ENCODE measurements around the gene ARHGEF25. TPM values are rescaled to one million over a fixed set of nuclear protein-coding genes. Genes with fewer than 3 reads are reported as not detected.
"Not testable (repeated sequence)": the region's sequence is repeated elsewhere in the genome, so short reads cannot be mapped to it uniquely, and the experiment has no call there.

Gene ARHGEF25
- total RNA-seq, 2 experiments from 2014 or later: 0.55 to 0.93 TPM

- no peak for DNase-seq
- CTCF ChIA-PET: interaction anchor here (1.8 to 4.7 kb wide), 3 partner anchors 9 to 29 kb away, joined by 5 to 32 read pairs (median 6); partner anchors contain the start of gene B4GALNT1
- no peaks in the 10 kb centered on the region for H3K9me3 Mint-ChIP-seq
Observed at GRCh38 chr12:57613427-57614109, 2.3 kb downstream of the ARHGEF25 start.

GRCh38 chr12:57614178-57614947 is 3.1 kb downstream of the ARHGEF25 start:
- H3K27ac Mint-ChIP-seq: no peak overlapping the region
- DNase-seq: no peak
- no peak overlapping the region for H3K4me3 Mint-ChIP-seq
- H3K4me1 Mint-ChIP-seq: peaks cover 10% of the 10 kb centered on the region
- POLR2A ChIA-PET: interaction anchor here (0.7 to 1.1 kb wide), 3 partner anchors 8 to 23 kb away, joined by 3 read pairs; no protein-coding TSS in a partner anchor
- H3K36me3 Mint-ChIP-seq (ENCODE audit: low read depth): no peaks in the 10 kb centered on the region
- peaks cover 71% of the 10 kb centered on the region for H3K27me3 Mint-ChIP-seq
- no peaks in the 10 kb centered on the region for H3K9me3 Mint-ChIP-seq
- CTCF ChIA-PET: interaction anchor here (0.6 to 4.7 kb wide), 3 partner anchors 8 to 30 kb away, joined by 3 to 32 read pairs (median 6); no protein-coding TSS in a partner anchor

More at GRCh38 chr12:57613427-57614109, 2.3 kb downstream of the ARHGEF25 start:
- H3K27ac Mint-ChIP-seq: no peak overlapping the region
- H3K36me3 Mint-ChIP-seq (ENCODE audit: low read depth): peaks cover 2% of the 10 kb centered on the region
- no peak overlapping the region for H3K4me3 Mint-ChIP-seq
- H3K4me1 Mint-ChIP-seq: peaks cover 6% of the 10 kb centered on the region
- peaks cover 63% of the 10 kb centered on the region for H3K27me3 Mint-ChIP-seq
- POLR2A ChIA-PET: interaction anchor here (0.8 kb wide), 1 partner anchor 8 kb away, joined by 3 read pairs; no protein-coding TSS in a partner anchor

- no peak for DNase-seq
- Mint-ChIP-seq H3K9me3 (no peaks in the 10 kb centered on the region), H3K4me3 (no peak overlapping the region), H3K27me3 (peaks cover 77% of the 10 kb centered on the region), H3K36me3 (ENCODE audit: low read depth) (no peaks in the 10 kb centered on the region), H3K4me1 (peaks cover 10% of the 10 kb centered on the region), H3K27ac (no peak overlapping the region)
- ChIA-PET POLR2A (interaction anchor here (0.7 to 1.1 kb wide), 2 partner anchors 8 to 23 kb away, joined by 3 read pairs; no protein-coding TSS in a partner anchor), CTCF (interaction anchor here (0.6 to 4.7 kb wide), 3 partner anchors 7 to 31 kb away, joined by 3 to 32 read pairs (median 6); no protein-coding TSS in a partner anchor)
Observed at GRCh38 chr12:57614948-57615500, 3.8 kb downstream of the ARHGEF25 start.

GRCh38 chr12:57615637-57616036 is 4.4 kb downstream of the ARHGEF25 start:
- peaks cover 79% of the 10 kb centered on the region for H3K27me3 Mint-ChIP-seq
- H3K4me3 Mint-ChIP-seq: no peak overlapping the region
- no peaks in the 10 kb centered on the region for H3K36me3 Mint-ChIP-seq (ENCODE audit: low read depth)
- no peak for DNase-seq
- no peak overlapping the region for H3K27ac Mint-ChIP-seq
- CTCF ChIA-PET: interaction anchor here (4.7 kb wide), 1 partner anchor 31 kb away, joined by 32 read pairs; no protein-coding TSS in a partner anchor
- H3K4me1 Mint-ChIP-seq: peaks cover 11% of the 10 kb centered on the region
- H3K9me3 Mint-ChIP-seq: no peaks in the 10 kb centered on the region
- POLR2A ChIA-PET: interaction anchor here (1.1 kb wide), 1 partner anchor 9 kb away, joined by 3 read pairs; no protein-coding TSS in a partner anchor

GRCh38 chr12:57616383-57617101 is 5.3 kb downstream of the ARHGEF25 start:
- Mint-ChIP-seq H3K4me3 (no peak overlapping the region), H3K4me1 (peaks cover 20% of the 10 kb centered on the region), H3K36me3 (ENCODE audit: low read depth) (no peaks in the 10 kb centered on the region), H3K27me3 (peaks cover 86% of the 10 kb centered on the region), H3K9me3 (no peaks in the 10 kb centered on the region), H3K27ac (no peak overlapping the region)
- ChIA-PET CTCF (interaction anchor here (4.7 kb wide), 1 partner anchor 32 kb away, joined by 32 read pairs; no protein-coding TSS in a partner anchor), POLR2A (no interaction called here)
- no peak for DNase-seq

GRCh38 chr12:57617942-57618341 is 6.7 kb downstream of the ARHGEF25 start:
- H3K27ac Mint-ChIP-seq: no peak overlapping the region
- DNase-seq: no peak
- POLR2A ChIA-PET: no interaction called here
- peaks cover 88% of the 10 kb centered on the region for H3K27me3 Mint-ChIP-seq
- CTCF ChIA-PET: interaction anchor here (5.8 kb wide), 1 partner anchor 35 kb away, joined by 77 read pairs; no protein-coding TSS in a partner anchor
- H3K36me3 Mint-ChIP-seq (ENCODE audit: low read depth): no peaks in the 10 kb centered on the region
- H3K9me3 Mint-ChIP-seq: no peaks in the 10 kb centered on the region
- H3K4me3 Mint-ChIP-seq: no peak overlapping the region
- H3K4me1 Mint-ChIP-seq: peaks cover 24% of the 10 kb centered on the region

GRCh38 chr12:57618431-57618830 is 7.2 kb downstream of the ARHGEF25 start:
- Mint-ChIP-seq H3K4me1 (peaks cover 24% of the 10 kb centered on the region), H3K27me3 (peaks cover 88% of the 10 kb centered on the region)
- H3K27ac Mint-ChIP-seq; H3K9me3 Mint-ChIP-seq; H3K4me3 Mint-ChIP-seq; H3K36me3 Mint-ChIP-seq (ENCODE audit: low read depth); POLR2A ChIA-PET; DNase-seq: not testable (repeated sequence)
- CTCF ChIA-PET: interaction anchor here (5.8 kb wide), 1 partner anchor 36 kb away, joined by 77 read pairs; no protein-coding TSS in a partner anchor

GRCh38 chr12:57618966-57619433 is 7.8 kb downstream of the ARHGEF25 start:
- no peak overlapping the region for H3K27ac Mint-ChIP-seq
- DNase-seq: no peak
- no peak overlapping the region for H3K4me3 Mint-ChIP-seq
- ChIA-PET CTCF (interaction anchor here (1.1 to 5.8 kb wide), 6 partner anchors 10 to 160 kb away, joined by 3 to 77 read pairs (median 8); partner anchors contain the start of genes B4GALNT1, DCTN2 and GLI1), POLR2A (interaction anchor here (1.3 kb wide), 1 partner anchor 14 kb away, joined by 3 read pairs; no protein-coding TSS in a partner anchor)
- H3K4me1 Mint-ChIP-seq: peaks cover 24% of the 10 kb centered on the region
- no peaks in the 10 kb centered on the region for H3K9me3 Mint-ChIP-seq
- peaks cover 92% of the 10 kb centered on the region for H3K27me3 Mint-ChIP-seq
- H3K36me3 Mint-ChIP-seq (ENCODE audit: low read depth): no peaks in the 10 kb centered on the region

GRCh38 chr12:57619434-57620244 is 8.4 kb downstream of the ARHGEF25 start:
- Mint-ChIP-seq H3K4me1 (peaks cover 24% of the 10 kb centered on the region), H3K27ac (no peak overlapping the region), H3K36me3 (ENCODE audit: low read depth) (no peaks in the 10 kb centered on the region), H3K4me3 (no peak overlapping the region), H3K27me3 (peaks cover 94% of the 10 kb centered on the region), H3K9me3 (no peaks in the 10 kb centered on the region)
- ChIA-PET CTCF (interaction anchor here (0.6 to 5.8 kb wide), 8 partner anchors 10 to 161 kb away, joined by 3 to 77 read pairs (median 6); partner anchors contain the start of genes B4GALNT1, DCTN2, GLI1 and OS9), POLR2A (interaction anchor here (1.3 kb wide), 1 partner anchor 14 kb away, joined by 3 read pairs; no protein-coding TSS in a partner anchor)
- no peak for DNase-seq

GRCh38 chr12:57620245-57620935 is 9.2 kb downstream of the ARHGEF25 start:
- Mint-ChIP-seq H3K4me1 (peaks cover 24% of the 10 kb centered on the region), H3K27me3 (peaks cover 96% of the 10 kb centered on the region), H3K9me3 (no peaks in the 10 kb centered on the region), H3K4me3 (peak overlapping the region; percentile 50), H3K36me3 (ENCODE audit: low read depth) (no peaks in the 10 kb centered on the region), H3K27ac (no peak overlapping the region)
- ChIA-PET CTCF (interaction anchor here (0.6 to 5.8 kb wide), 13 partner anchors 8 to 161 kb away, joined by 3 to 77 read pairs (median 4); partner anchors contain the start of genes B4GALNT1, DCTN2, GLI1 and OS9), POLR2A (interaction anchor here (0.7 to 1.3 kb wide), 2 partner anchors 15 to 37 kb away, joined by 3 read pairs; no protein-coding TSS in a partner anchor)
- DNase-seq: no peak
